Measurements from ENCODE around the gene ARMH1.
"Not testable (repeated sequence)": the region's sequence is repeated elsewhere in the genome, so short reads cannot be mapped to it uniquely, and the experiment has no call there.

ARMH1 gene

DNA sequence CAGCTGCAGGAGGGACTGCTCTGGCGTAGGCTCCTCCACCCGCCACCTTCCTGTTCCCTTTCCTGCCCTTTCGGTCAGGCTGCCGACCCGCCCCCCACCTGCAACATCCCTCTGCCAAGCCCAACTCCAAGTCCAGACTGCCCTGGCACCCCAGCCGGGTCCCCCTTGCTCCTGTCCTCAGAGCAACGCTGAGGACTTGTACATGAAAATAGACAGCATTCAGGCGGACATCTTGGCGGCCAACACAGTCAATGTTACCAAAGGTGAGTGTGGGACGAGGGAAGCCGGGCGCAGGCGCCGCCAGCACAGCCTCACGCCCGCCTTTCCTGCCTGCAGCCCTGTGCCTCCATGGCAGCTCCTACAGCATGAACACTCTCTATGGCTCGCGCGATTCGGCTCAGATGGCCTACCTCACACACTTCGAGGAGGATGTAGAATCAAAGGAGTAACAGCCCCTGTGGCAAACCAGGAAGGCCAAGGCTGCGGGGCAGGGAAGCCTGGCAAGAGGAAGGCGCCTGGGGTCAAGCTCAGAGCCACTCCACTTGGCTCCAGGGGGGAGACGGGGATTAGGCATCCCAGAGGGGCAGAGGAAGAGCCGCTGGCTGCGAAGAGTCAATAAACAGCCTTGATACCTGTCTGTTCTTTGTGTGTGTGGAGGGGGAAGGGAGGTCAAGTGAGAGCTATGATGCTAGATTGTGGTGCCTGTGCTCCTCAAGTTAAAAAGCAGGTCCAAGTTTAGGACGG lies 50.6 kb downstream of the ARMH1 start:
- DNase-seq = no peak

DNA sequence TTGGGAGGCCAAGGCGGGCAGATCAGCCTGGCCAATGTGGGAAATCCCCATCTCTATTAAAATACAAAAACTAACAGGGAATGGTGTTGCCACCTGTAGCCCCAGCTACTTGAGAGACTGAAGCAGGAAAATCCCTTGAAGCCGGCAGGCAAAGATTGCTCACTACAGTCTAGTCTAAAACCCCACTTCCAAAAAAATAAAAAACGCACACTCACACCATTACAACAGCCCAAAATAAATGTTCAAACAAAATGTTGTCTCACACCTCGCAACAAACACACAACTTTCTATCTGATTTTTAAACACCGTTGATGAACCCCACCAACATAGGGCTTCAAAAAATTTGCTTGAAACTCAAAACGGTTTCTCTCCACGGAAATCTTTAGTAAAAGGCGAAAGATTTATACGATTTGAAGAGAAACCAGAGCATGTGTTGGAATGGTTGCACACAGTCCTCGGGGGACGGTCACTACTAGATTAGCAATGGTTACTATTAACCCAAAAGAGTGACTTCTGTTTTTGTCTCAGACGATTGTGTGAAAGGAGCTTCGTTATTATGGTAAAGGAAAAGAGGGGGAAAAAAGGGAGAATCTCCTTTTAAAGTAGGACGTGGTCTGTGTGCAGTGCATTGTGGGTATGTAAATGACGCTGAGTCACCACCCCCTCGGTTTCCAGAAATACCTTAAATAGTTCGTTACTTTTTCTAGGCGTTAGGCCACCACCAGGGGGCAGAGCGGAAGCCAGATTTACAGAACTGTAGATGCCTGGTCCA lies 56.4 kb downstream of the ARMH1 start, which contains the start of gene RNU5D-1:
Gene RNU5D-1 (minus strand): TSS at position 430 of the 772 bp plus-strand sequence.
- DNase-seq = peak; percentile 98

DNA sequence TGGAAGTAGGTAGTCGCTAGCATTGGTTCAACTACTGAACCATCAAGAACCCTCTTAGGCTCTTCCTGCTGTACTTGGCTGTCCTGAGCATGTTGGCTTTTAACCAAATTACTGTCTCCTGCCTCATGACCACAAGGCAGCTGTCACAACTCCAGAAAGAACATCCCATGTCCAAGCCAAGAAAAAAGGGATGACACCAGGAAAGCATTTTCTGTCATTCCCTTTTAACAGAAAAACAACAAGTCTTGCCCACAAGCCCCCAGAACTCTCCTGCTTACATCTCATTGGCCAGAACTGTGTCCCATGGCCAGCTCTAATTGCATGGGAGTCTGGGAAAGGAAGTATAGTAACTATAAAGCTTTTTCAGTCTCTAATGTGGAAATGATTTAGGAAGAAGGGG lies 58.9 kb downstream of the ARMH1 start:
- peak; percentile 75 for DNase-seq

DNA sequence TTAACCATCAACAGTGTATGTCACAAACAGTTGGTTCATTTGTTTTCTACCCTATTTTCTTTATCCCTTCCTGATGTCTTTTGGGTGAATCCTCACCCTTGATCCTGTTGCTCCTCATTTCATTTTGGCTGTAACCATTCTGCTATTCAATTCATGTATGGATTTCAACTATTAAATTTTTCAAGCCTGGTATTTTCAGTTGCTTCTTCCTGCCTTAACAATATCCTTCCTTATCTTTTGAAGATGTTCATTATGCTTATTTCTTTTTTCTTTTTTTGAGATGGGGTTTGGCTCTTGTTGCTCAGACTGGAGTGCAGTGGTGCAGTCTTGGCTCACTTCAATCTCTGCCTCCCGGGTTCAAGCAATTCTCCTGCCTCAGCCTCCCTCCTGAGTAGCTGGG lies 59.3 kb downstream of the ARMH1 start:
- DNase-seq = no peak

DNA sequence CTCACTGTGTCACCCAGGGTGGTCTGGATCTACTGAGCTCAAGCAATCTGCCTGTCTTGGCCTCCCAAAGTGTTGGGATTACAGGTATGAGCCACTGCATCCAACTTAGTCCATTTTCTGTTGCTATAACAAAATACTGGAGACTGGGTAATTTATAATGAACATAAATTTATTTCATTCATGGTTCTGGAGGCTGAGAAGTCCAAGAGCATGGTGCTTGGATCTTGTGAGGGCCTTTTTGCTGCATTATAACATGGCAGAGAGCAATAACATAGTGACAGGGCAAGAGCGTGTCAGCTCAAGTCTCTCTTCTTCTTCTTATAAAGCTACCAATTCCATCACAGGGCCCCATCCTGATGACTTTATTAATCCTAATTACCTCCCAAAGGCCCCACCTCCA lies 61.5 kb downstream of the ARMH1 start:
- no peak for DNase-seq

DNA sequence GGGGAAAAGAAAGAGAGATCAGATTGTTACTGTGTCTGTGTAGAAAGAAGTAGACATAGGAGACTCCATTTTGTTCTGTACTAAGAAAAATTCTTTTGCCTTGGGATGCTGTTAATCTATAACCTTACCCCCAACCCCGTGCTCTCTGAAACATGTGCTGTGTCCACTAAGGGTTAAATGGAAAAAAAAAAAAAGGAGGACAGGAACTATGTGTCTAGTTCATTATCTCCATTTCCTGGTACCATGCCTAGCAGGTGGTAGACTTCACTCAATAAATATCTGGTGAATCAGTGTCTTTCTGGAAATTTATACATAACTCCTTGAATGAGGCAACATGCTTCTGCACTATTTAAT lies 64.4 kb downstream of the ARMH1 start:
- not testable (repeated sequence) for DNase-seq

DNA sequence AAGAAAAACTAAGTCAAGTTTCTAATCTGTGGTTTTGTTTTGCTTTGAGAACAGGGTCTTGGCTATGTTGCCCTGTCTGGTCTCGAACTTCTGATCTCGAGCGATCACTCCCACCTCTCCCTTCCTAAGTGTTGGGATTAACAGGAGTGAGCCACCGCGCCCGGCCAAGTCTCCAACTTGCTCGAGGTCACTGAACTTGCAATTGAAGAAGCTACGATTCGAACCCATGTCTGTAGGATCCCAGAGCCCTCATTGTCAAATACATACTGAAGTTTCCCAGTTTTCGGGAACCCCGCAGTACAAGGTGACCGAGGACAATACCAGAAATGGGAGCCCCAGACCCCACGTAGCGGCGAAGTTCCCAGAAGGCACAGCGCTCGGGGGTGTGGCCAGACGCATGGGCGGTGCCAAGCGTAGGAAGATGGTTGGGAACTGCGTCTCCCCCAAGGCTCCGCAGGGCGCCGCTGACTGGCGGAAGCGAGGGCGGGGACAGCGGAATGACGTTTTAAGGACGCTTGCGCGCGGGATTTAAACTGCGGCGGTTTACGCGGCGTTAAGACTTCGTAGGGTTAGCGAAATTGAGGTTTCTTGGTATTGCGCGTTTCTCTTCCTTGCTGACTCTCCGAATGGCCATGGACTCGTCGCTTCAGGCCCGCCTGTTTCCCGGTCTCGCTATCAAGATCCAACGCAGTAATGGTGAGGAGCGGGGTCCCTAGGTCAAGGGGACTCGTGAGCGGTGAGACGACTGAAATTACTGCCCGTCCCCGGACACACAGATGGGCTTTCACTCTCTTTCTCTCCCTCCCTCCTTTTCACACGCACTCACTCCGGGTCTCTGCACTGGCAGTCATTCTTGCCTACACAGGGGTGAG lies 65.0 kb downstream of the ARMH1 start, which contains the start of gene KIF2C:
Gene KIF2C (plus strand): TSS at position 531 of the 872 bp plus-strand sequence. CDS start 96 bp downstream, at position 627.
- DNase-seq = peak; percentile 97

DNA sequence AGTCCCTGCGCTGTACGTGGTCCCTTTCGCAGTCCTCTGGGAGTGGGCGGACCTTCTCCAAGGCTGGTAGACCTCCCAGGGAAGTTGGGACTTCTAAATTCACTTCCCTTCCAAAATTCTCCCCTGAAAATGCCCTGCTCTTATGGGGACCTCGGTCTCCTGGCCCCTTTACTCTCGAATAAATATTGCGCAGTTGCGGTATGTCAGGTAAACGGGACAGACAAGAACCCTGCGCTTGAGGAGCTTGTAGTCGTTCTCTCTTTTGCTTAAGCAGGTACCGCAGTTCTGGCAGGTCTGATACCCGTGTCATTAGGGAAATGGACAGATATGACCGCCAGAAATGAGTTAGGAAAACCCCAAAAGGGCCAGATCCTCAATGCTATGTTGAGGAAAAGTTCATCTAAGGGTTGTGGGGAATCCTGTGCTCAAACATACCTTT lies 65.7 kb downstream of the ARMH1 start:
- DNase-seq = no peak

DNA sequence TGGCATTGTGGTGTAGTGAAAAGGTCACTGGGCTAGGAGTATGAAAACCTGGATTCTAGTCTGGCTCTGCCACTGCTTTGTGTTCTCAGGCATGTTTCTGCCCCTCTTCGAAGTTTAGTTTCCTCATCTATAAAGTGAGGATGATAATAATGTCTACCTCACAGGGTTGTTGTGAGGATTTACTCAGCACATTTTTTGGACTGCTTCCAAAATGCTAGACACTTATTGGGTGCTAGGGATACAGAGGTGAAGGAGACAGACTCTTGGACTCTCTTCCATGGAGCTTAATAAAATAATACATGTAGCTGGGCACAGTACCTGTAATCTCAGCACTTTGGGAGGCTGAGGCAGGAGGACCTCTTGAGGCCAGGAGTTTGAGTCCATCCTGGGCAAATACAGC lies 68.7 kb downstream of the ARMH1 start:
- DNase-seq = no peak

DNA sequence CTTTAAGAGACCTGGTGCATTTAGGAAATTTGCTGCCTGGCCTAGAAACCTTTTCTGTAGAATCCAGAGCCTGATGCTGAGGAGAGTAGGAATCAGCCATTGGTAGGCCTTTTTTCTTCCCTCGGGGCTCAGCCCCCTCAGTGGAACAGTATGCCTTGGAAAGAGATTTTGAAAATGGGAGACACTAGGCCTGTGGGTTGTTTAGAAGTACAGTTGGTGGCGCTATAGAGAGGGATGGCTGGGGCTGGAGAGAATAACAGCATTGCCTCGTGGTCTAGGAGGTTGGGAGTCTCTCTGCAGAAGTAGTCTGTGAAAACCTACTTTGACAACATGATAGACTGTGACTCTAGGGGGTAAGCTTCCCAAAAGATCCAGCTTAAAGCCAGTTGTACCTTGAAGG lies 73.4 kb downstream of the ARMH1 start:
- DNase-seq = no peak

DNA sequence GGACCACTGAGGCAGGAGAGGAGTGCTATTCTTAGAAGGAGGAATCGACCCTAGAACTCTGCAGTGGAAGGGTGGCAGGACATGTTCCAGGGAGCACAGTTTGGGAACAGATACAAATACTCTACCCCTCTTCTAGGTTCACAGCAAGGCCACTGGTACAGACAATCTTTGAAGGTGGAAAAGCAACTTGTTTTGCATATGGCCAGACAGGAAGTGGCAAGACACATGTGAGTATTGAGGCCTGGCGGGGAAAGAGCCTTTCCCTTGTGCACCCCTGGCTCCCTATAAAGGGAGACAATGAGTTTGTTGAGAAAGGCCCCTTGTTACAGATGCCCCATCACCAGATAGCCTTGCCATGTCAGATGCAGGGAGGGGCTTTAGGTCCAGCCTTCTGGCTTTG lies 82.9 kb downstream of the ARMH1 start:
- DNase-seq = no peak

DNA sequence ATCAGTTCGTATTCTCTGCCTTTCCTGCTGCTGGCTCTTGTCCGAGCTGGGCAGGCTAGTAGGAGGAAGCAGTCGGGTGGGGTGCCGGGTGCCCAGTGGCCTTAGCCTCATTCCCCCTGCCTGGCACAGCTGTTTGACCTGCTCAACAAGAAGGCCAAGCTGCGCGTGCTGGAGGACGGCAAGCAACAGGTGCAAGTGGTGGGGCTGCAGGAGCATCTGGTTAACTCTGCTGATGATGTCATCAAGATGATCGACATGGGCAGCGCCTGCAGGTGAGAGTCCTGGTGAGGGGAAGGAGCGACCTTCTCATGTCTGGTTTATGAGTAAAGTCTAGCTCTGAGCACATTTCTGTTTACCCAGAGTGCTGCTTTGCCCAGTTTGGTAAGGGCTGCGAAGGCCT lies 84.6 kb downstream of the ARMH1 start:
- DNase-seq = no peak

DNA sequence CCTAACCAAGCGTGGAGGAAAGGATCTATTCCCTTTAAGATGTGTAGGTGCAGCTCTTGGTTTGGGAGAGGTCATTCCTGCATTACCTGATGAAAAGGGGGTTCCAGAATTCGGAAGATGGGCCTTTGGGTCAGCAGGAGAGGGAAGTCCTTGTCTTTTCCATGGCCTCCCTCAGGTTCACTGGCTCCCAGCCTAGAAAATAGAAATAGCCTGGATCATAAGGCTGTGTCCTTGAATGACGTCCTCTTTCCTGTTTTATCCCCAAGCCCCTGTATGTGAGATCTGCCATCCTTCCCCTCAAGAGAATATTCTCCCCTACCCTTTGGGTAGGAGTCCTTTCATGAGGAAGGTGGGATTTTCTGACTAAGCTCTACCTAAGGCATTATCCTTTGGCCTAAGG lies 86.4 kb downstream of the ARMH1 start:
- DNase-seq = no peak

DNA sequence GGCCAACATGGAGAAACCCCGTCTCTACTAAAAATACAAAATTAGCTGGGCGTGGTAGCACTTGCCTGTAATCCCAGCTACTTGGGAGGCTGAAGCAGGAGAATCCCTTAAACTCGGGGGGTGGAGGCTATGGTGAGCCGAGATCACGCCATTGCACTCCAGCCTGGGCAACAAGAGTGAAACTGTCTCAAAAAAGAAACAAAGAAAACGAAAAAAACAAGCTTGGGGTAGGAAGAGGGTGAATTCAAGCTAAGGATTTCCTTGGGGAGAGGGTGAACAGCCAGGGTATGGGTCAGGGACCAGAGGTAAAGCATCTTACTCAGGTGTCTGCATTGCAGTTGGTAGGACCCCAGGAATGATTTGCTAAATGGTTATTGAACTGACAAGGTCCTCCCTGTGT lies 91.9 kb downstream of the ARMH1 start:
- DNase-seq = not testable (repeated sequence)

Measured in NCI-H446 treated with DMSO at 0.1 percent for 48 hours (cell line).